Keratinocyte (primary cell): Measurements from ENCODE around the gene GALNT14.

Source experiments
- CTCF ChIP-seq, 3 experiments: IDR thresholded peaks in 1 of 3; conservative IDR thresholded peaks in 1 of 3; optimal IDR thresholded peaks in 1 of 3; 2 replicates in 2 of 3; 3 replicates in 1 of 3; pipeline versions ENCODE3 to v1.5.1; 2011; ENCODE audit warnings: low read length in 3 of 3, mild to moderate bottlenecking in 3 of 3, moderate library complexity in 2 of 3, control low read depth in 1 of 3, inconsistent platforms in 1 of 3; ENCODE audit not compliant: insufficient read depth in 2 of 3; ENCODE audit errors: extremely low read depth in 1 of 3
- EZH2 ChIP-seq: IDR thresholded peaks from one replicate; pipeline ENCODE4 v1.6.1; 2012; ENCODE audit warnings: inconsistent platforms, mild to moderate bottlenecking, low read length, moderate library complexity

GRCh38 chr2:31161637-31162036 lies 23.4 kb upstream of the GALNT14 start:
- no peak for TF ChIP-seq EZH2
- no peak for TF ChIP-seq CTCF (optimal IDR thresholded peaks at IDR 0.05 in 1 of 3, IDR thresholded peaks at IDR 0.05 in 1 of 3, conservative IDR thresholded peaks at IDR 0.05 in 1 of 3; ENCODE audit: extremely low read depth in 1 of 3, insufficient read depth in 2 of 3, low read length in 3 of 3)
